ENCODE results near the gene SEC14L2. TPM values are rescaled to one million over a fixed set of nuclear protein-coding genes. Genes with fewer than 3 reads are reported as not detected.

The SEC14L2 gene
- total RNA-seq, 2 donors from 2014 or later: 2.0 to 10.3 TPM

DNA sequence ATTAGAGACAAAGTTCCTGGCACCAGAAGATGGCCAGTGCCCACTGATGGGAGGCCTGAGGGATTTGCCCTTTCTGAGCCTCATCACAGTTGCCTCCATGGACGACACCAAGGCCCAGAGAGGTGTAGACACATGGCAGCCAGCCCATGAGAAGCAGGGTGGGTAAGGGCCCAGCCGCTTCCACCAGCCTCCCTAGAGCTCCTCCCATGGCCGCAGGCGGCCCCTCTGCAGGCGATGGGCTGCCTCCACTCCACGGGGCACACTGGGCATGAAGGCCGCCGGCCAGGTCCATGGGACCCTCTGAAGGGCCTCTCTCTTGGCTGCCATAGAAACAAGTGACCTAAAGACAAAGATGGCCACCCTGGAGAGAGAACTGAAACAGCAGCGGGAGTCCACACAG lies 25.5 kb upstream of the SEC14L2 start:
- Histone ChIP-seq H3K36me3 (no peaks in the 10 kb centered on the region), H3K27me3 (no peaks in the 10 kb centered on the region), H3K27ac (no peak overlapping the region), H3K9ac (ENCODE audit: low read depth in 2 of 2, low read length in 2 of 2) (no peak overlapping the region), H3K4me3 (no peak overlapping the region), H3K4me1 (no peaks in the 10 kb centered on the region), H3K9me3 (no peaks in the 10 kb centered on the region)
- no peak for DNase-seq
- TF ChIP-seq, protein P1, sequence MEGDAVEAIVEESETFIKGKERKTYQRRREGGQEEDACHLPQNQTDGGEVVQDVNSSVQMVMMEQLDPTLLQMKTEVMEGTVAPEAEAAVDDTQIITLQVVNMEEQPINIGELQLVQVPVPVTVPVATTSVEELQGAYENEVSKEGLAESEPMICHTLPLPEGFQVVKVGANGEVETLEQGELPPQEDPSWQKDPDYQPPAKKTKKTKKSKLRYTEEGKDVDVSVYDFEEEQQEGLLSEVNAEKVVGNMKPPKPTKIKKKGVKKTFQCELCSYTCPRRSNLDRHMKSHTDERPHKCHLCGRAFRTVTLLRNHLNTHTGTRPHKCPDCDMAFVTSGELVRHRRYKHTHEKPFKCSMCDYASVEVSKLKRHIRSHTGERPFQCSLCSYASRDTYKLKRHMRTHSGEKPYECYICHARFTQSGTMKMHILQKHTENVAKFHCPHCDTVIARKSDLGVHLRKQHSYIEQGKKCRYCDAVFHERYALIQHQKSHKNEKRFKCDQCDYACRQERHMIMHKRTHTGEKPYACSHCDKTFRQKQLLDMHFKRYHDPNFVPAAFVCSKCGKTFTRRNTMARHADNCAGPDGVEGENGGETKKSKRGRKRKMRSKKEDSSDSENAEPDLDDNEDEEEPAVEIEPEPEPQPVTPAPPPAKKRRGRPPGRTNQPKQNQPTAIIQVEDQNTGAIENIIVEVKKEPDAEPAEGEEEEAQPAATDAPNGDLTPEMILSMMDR (IDR thresholded peaks at IDR 0.05): no peak
- intact Hi-C loops (cut with DNase I): no loop called here

DNA sequence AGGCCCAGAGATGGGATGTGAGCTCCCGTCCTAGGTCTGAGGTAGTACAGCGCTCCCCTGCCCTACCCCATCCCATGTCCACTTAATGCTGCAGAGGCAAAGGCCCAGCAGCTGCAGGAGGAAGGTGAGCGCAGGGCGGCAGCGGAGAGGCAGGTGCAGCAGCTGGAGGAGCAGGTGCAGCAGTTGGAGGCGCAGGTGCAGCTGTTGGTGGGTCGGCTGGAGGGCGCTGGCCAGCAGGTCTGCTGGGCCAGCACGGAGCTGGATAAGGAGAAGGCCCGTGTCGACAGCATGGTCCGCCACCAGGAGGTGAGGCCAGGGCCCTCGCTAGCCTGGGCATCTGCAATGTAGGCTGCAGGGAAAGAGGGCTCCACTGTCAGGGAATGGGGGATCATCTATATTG lies 24.8 kb upstream of the SEC14L2 start:
- TF ChIP-seq, protein P1 (IDR thresholded peaks at IDR 0.05): no peak
- no peak for DNase-seq
- Histone ChIP-seq H3K9me3 (no peaks in the 10 kb centered on the region), H3K36me3 (no peaks in the 10 kb centered on the region), H3K27ac (no peak overlapping the region), H3K4me3 (no peak overlapping the region), H3K27me3 (no peaks in the 10 kb centered on the region), H3K9ac (ENCODE audit: low read depth in 2 of 2, low read length in 2 of 2) (no peak overlapping the region), H3K4me1 (no peaks in the 10 kb centered on the region)
- intact Hi-C loops (cut with DNase I): no loop called here

DNA sequence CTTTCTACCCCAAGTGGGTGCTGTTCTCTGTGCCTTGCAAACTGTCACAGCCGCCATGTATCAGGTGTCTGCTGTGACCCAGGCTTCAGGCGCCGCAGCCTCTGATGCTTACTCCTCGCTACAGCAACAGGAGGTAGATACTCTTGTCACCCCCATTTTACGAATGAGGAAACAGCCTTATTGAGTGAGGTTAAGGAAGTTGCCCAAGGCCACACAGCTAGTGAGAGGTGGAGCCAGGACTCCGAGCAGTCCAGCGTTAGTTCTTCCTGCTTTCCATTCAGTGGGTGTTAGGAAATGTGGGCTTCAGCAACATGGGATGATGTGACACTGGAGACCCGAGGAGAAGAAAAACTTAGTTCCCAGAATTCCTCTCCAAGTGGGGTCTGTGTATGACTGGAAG lies 23.9 kb upstream of the SEC14L2 start:
- intact Hi-C loops (cut with DNase I): no loop called here
- no peak for DNase-seq

DNA sequence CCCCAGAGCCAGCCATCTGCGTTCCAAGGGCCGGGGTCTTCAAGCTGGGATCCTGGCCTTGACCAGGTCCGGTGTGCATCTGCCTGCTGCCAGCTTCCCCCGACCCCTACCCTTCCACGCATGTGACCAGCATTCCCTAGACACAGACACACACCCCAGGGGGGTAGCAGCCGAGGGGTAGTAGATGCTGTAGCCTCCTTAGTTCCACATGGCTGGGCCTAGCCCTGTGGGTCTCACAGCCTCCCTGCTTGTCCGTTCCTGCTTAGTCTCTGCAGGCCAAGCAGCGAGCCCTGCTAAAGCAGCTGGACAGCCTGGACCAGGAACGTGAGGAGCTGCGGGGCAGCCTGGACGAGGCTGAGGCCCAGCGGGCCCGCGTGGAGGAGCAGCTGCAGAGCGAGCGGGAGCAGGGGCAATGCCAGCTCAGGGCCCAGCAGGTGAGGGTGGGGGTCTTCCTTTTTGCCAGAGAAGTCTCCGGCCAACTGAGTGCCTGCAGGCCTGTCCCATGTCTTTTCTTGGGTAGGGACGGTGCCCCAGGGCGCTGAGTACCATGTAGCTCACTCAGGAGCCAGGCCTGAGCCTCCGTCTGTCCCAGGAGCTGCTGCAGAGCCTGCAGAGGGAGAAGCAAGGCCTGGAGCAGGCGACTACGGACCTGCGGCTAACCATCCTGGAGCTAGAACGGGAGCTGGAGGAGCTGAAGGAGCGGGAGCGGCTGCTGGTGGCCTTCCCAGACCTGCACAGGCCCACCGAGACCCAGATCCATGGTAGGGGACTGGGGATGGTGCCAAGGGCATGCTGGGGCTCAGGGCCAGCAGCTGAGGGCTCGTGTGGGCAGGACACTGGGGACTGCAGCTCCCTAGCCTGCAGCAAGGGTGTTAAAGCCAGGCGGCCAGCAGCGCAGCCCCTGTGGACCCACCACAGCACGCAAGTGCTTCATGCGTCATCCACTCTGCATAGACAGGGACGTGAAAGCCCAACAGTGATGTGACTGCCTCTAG lies 23.2 kb upstream of the SEC14L2 start:
- Histone ChIP-seq H3K4me3 (no peak overlapping the region), H3K4me1 (no peaks in the 10 kb centered on the region), H3K36me3 (no peaks in the 10 kb centered on the region), H3K9me3 (no peaks in the 10 kb centered on the region), H3K9ac (ENCODE audit: low read depth in 2 of 2, low read length in 2 of 2) (no peak overlapping the region), H3K27me3 (no peaks in the 10 kb centered on the region), H3K27ac (no peak overlapping the region)
- TF ChIP-seq, protein P1 (IDR thresholded peaks at IDR 0.05): no peak
- intact Hi-C loops (cut with DNase I): no loop called here
- no peak for DNase-seq

More for the DNA sequence above, 23.9 kb upstream of the SEC14L2 start:
- H3K4me3 ChIP-seq: no peak overlapping the region
- H3K4me1 ChIP-seq: no peaks in the 10 kb centered on the region
- no peak overlapping the region for H3K27ac ChIP-seq
- TF ChIP-seq, protein P1 (IDR thresholded peaks at IDR 0.05): no peak
- H3K9ac ChIP-seq (ENCODE audit: low read depth in 2 of 2, low read length in 2 of 2): no peak overlapping the region
- no peaks in the 10 kb centered on the region for H3K9me3 ChIP-seq
- no peaks in the 10 kb centered on the region for H3K27me3 ChIP-seq
- no peaks in the 10 kb centered on the region for H3K36me3 ChIP-seq

DNA sequence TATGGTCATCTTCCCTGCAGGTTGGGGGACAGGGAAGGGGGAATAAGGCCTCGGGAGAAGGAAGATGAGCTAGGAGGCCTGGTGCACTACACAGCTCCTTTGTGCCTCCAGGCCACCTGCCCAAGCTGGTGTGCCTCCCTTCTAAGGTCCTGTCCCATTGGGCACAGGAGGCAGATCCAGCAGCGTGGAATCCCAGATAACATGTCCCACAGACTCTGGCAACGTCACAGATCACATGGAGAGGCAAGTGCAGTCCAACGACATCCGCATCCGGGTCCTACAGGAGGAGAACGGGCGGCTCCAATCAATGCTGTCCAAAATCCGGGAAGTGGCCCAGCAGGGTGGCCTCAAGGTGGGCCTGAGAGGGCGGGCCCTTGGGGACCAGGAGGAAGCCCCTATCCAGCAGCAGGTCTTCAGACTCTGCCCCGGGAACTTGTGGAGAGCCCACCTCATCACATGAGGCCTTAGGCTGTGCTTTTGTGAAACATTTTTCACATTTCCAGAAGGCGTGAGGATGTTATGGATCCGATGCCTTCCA lies 21.4 kb upstream of the SEC14L2 start:
- no peak for DNase-seq
- Histone ChIP-seq H3K27ac (no peak overlapping the region), H3K4me3 (no peak overlapping the region), H3K9ac (ENCODE audit: low read depth in 2 of 2, low read length in 2 of 2) (no peak overlapping the region), H3K9me3 (no peaks in the 10 kb centered on the region), H3K4me1 (no peaks in the 10 kb centered on the region), H3K36me3 (no peaks in the 10 kb centered on the region), H3K27me3 (no peaks in the 10 kb centered on the region)
- TF ChIP-seq, protein P1 (IDR thresholded peaks at IDR 0.05): no peak
- intact Hi-C loops (cut with DNase I): no loop called here
